HEK293 (cell line): ENCODE measurements around the gene CYP17A1.

Source experiments
- CTCF ChIP-seq: fragments of 450-650 bp; formaldehyde crosslinking; IDR thresholded peaks from 2 replicates; pipeline ENCODE4 v1.5.1; 2016; ENCODE audit warnings: missing biosample characterization, missing genetic modification characterization
- ZNF169 ChIP-seq: fragments of 450-650 bp; formaldehyde crosslinking; IDR thresholded peaks from 2 replicates; pipeline ENCODE4 v1.5.1; 2016; ENCODE audit warnings: missing biosample characterization, missing genetic modification characterization
- ZNF223 ChIP-seq: fragments of 450-650 bp; formaldehyde crosslinking; IDR thresholded peaks from 2 replicates; pipeline ENCODE4 v1.5.1; 2016; ENCODE audit warnings: missing biosample characterization, missing genetic modification characterization
- ZNF341 ChIP-seq: fragments of 450-650 bp; formaldehyde crosslinking; IDR thresholded peaks from 2 replicates; pipeline ENCODE4; 2016; ENCODE audit warnings: low read depth, missing biosample characterization, missing genetic modification characterization
- ZNF362 ChIP-seq: fragments of 450-650 bp; formaldehyde crosslinking; IDR thresholded peaks from 2 replicates; pipeline ENCODE4 v1.5.1; 2016; ENCODE audit warnings: missing biosample characterization, missing genetic modification characterization
- ZNF449 ChIP-seq: fragments of 450-650 bp; formaldehyde crosslinking; IDR thresholded peaks from 2 replicates; pipeline ENCODE4 v1.5.1; 2017; ENCODE audit warnings: missing biosample characterization, mild to moderate bottlenecking, missing genetic modification characterization, moderate library complexity
- ZNF639 ChIP-seq: fragments of 450-650 bp; formaldehyde crosslinking; IDR thresholded peaks from 2 replicates; pipeline ENCODE4 v1.5.1; 2016; ENCODE audit warnings: missing biosample characterization, missing genetic modification characterization
- ZNF670 ChIP-seq: fragments of 450-650 bp; formaldehyde crosslinking; IDR thresholded peaks from 2 replicates; pipeline ENCODE4 v1.5.1; 2016; ENCODE audit warnings: missing biosample characterization, missing genetic modification characterization, low read depth
- ZNF707 ChIP-seq: fragments of 450-650 bp; formaldehyde crosslinking; IDR thresholded peaks from 2 replicates; pipeline ENCODE4 v1.5.1; 2016; ENCODE audit warnings: missing biosample characterization, missing genetic modification characterization
- ZNF768 ChIP-seq: fragments of 450-650 bp; formaldehyde crosslinking; IDR thresholded peaks from 2 replicates; pipeline ENCODE4 v1.5.1; 2018; ENCODE audit warnings: missing biosample characterization, mild to moderate bottlenecking, missing genetic modification characterization

- no peak for TF ChIP-seq ZNF670 (tag by site-specific recombination)
- TF ChIP-seq ZNF341 = no peak
- TF ChIP-seq ZNF223 (tag by site-specific recombination) = no peak
- no peak for TF ChIP-seq ZNF639 (tag by site-specific recombination)
- no peak for TF ChIP-seq ZNF707 (tag by site-specific recombination)
- no peak for TF ChIP-seq CTCF (tag by site-specific recombination)
- TF ChIP-seq ZNF362 (tag by site-specific recombination) = no peak
- no peak for TF ChIP-seq ZNF768 (tag by site-specific recombination)
- TF ChIP-seq ZNF449 = no peak
- TF ChIP-seq ZNF169 (tag by site-specific recombination) = no peak
Observed at GRCh38 chr10:102813017-102813541, 24.1 kb downstream of the CYP17A1 start.
